ENCODE data around the gene ACOX3. TPM values are rescaled to one million over a fixed set of nuclear protein-coding genes. Genes with fewer than 3 reads are reported as not detected.

Gene ACOX3
- polyA plus RNA-seq, 1 donor (not counting 4 experiments of a cell fraction or from before 2014, with no cell fraction given) = 6.7 TPM

GRCh38 chr4:8321771-8322170 lies 118.8 kb downstream of the ACOX3 start:
- H3K36me3 ChIP-seq (ENCODE audit: control insufficient read depth in 2 of 2, extremely low read depth in 1 of 2, insufficient read depth in 2 of 2, low read length in 2 of 2) = no peaks in the 10 kb centered on the region
- dilution Hi-C loops (cut with MboI; ENCODE audit: extremely low pct_ligation_motif_present, low sequenced_read_pairs) = no loop called here

GRCh38 chr4:8321220-8321619 lies 119.3 kb downstream of the ACOX3 start:
- H2AFZ ChIP-seq (ENCODE audit: control insufficient read depth, low read length) = no peak overlapping the region
- H3K4me2 ChIP-seq (ENCODE audit: control insufficient read depth, extremely low read depth, insufficient read depth, low read depth, low read length) = no peak overlapping the region
- H3K27ac ChIP-seq (ENCODE audit: control insufficient read depth, insufficient read depth, low read length) = no peak overlapping the region
- no peak overlapping the region for H3K4me3 ChIP-seq (ENCODE audit: control insufficient read depth in 2 of 3, extremely low read depth in 1 of 3, insufficient read depth in 2 of 3, low read depth in 1 of 3, low read length in 3 of 3)
- DNase-seq (ENCODE audit: low read depth, low spot score) (no peak), FAIRE-seq (no peak)
- H3K9me3 ChIP-seq (ENCODE audit: control insufficient read depth, low read depth, low read length) = peaks cover 4% of the 10 kb centered on the region
- H3K27me3 ChIP-seq (ENCODE audit: control insufficient read depth, extremely low read depth, insufficient read depth, low read length) = no peaks in the 10 kb centered on the region
- H3K9me1 ChIP-seq (ENCODE audit: control insufficient read depth, extremely low read depth, insufficient read depth, low read length) = no peaks in the 10 kb centered on the region
- no peaks in the 10 kb centered on the region for H3K79me2 ChIP-seq (ENCODE audit: control insufficient read depth, insufficient read depth, low read length)
- TF ChIP-seq EZH2 (IDR thresholded peaks at IDR 0.05; ENCODE audit: low read length) (no peak), CTCF (optimal IDR thresholded peaks at IDR 0.05 in 1 of 3, IDR thresholded peaks at IDR 0.05 in 1 of 3, conservative IDR thresholded peaks at IDR 0.05 in 1 of 3; ENCODE audit: extremely low read depth in 1 of 3, insufficient read depth in 2 of 3, low read length in 3 of 3) (no peak)
- dilution Hi-C loops (cut with MboI; ENCODE audit: extremely low pct_ligation_motif_present, low sequenced_read_pairs) = no loop called here
- no peak overlapping the region for H3K9ac ChIP-seq (ENCODE audit: control insufficient read depth, extremely low read depth, insufficient read depth, low read length)
- H3K4me1 ChIP-seq (ENCODE audit: control insufficient read depth, extremely low read depth, insufficient read depth, low read length) = peaks cover 33% of the 10 kb centered on the region
- no peaks in the 10 kb centered on the region for H3K36me3 ChIP-seq (ENCODE audit: control insufficient read depth in 2 of 2, extremely low read depth in 1 of 2, insufficient read depth in 2 of 2, low read length in 2 of 2)
- H4K20me1 ChIP-seq (ENCODE audit: control insufficient read depth, extremely low read depth, insufficient read depth, low read length) = no peaks in the 10 kb centered on the region

More at GRCh38 chr4:8321771-8322170, 118.8 kb downstream of the ACOX3 start:
- Histone ChIP-seq H3K27me3 (ENCODE audit: control insufficient read depth, extremely low read depth, insufficient read depth, low read length) (no peaks in the 10 kb centered on the region), H3K4me2 (ENCODE audit: control insufficient read depth, extremely low read depth, insufficient read depth, low read depth, low read length) (no peak overlapping the region), H3K9me3 (ENCODE audit: control insufficient read depth, low read depth, low read length) (peaks cover 4% of the 10 kb centered on the region), H3K4me3 (ENCODE audit: control insufficient read depth in 2 of 3, extremely low read depth in 1 of 3, insufficient read depth in 2 of 3, low read depth in 1 of 3, low read length in 3 of 3) (no peak overlapping the region), H3K9ac (ENCODE audit: control insufficient read depth, extremely low read depth, insufficient read depth, low read length) (no peak overlapping the region), H3K27ac (ENCODE audit: control insufficient read depth, insufficient read depth, low read length) (no peak overlapping the region), H3K4me1 (ENCODE audit: control insufficient read depth, extremely low read depth, insufficient read depth, low read length) (peaks cover 29% of the 10 kb centered on the region), H3K79me2 (ENCODE audit: control insufficient read depth, insufficient read depth, low read length) (no peaks in the 10 kb centered on the region), H3K9me1 (ENCODE audit: control insufficient read depth, extremely low read depth, insufficient read depth, low read length) (no peaks in the 10 kb centered on the region), H4K20me1 (ENCODE audit: control insufficient read depth, extremely low read depth, insufficient read depth, low read length) (no peaks in the 10 kb centered on the region), H2AFZ (ENCODE audit: control insufficient read depth, low read length) (no peak overlapping the region)
- DNase-seq (ENCODE audit: low read depth, low spot score) = no peak
- no peak for FAIRE-seq
- TF ChIP-seq CTCF (optimal IDR thresholded peaks at IDR 0.05 in 1 of 3, IDR thresholded peaks at IDR 0.05 in 1 of 3, conservative IDR thresholded peaks at IDR 0.05 in 1 of 3; ENCODE audit: extremely low read depth in 1 of 3, insufficient read depth in 2 of 3, low read length in 3 of 3) = no peak

All from keratinocyte (primary cell).